ENCODE measurements around the gene THRB.

DNA sequence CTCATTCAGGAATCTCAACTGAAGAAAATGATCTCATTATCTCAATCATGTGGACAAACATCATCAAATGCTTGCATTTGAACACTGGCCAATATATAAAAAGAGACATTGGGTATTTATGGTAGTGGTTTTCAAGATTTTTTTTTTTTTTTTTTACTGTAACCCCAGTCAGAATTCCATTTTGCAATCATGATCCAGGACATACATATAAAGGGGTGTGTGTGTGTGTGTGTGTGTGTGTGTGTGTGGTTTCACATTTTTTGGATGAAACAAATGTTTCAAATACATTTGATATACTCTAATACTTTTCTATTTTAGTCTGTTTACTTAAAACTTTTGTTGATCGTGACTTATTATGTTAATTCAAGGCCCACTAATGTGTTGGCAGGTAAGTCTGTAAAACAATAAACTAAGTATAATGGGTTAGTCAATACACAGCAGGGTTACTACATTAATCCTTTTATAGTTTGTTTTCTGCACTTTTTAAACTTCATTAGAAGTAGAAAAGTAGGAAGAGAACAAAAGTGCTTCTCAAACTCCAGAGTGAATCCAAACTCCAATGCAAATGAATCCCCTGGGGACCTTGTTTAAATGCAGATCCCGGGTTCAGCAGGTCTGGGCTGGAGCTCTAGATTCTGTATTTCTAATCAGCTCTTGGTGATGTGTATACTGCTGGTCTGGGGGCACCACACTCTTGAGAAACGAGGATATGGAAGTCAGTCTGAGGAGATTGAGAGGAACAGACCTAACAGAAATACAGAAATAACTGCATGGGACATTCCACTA is 17.6 kb downstream of the THRB start:
- TF ChIP-seq, protein P1, sequence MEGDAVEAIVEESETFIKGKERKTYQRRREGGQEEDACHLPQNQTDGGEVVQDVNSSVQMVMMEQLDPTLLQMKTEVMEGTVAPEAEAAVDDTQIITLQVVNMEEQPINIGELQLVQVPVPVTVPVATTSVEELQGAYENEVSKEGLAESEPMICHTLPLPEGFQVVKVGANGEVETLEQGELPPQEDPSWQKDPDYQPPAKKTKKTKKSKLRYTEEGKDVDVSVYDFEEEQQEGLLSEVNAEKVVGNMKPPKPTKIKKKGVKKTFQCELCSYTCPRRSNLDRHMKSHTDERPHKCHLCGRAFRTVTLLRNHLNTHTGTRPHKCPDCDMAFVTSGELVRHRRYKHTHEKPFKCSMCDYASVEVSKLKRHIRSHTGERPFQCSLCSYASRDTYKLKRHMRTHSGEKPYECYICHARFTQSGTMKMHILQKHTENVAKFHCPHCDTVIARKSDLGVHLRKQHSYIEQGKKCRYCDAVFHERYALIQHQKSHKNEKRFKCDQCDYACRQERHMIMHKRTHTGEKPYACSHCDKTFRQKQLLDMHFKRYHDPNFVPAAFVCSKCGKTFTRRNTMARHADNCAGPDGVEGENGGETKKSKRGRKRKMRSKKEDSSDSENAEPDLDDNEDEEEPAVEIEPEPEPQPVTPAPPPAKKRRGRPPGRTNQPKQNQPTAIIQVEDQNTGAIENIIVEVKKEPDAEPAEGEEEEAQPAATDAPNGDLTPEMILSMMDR (IDR thresholded peaks at IDR 0.05) = no peak
- TF ChIP-seq POLR2A (IDR thresholded peaks at IDR 0.05) = no peak
- no peak for TF ChIP-seq POLR2AphosphoS5 (IDR thresholded peaks at IDR 0.05; ENCODE audit: insufficient read depth in 1 of 2, low read depth in 1 of 2)

Measured in vagina (tissue), 2 donors.